ENCODE data around the gene PSMB7. TPM values are rescaled to one million over a fixed set of nuclear protein-coding genes. Genes with fewer than 3 reads are reported as not detected.

Gene PSMB7
- total and polyA plus RNA-seq, 2 of the 13 experiments (the other 11 are each of a cell fraction or from before 2014, with no cell fraction given), result 259 to 291 TPM

GRCh38 chr9:124428751-124429529, 13.7 kb upstream of the PSMB7 start (continued):
- TF ChIP-seq HIC2 (CRISPR knock-in tag; IDR thresholded peaks at IDR 0.05; ENCODE audit: low read depth), result peak; percentile 54; the same call in 1 of the 2 replicates
- peak; percentile 30; the same call in 1 of the 2 replicates for TF ChIP-seq GABPB1 (CRISPR knock-in tag; IDR thresholded peaks at IDR 0.05)

DNA sequence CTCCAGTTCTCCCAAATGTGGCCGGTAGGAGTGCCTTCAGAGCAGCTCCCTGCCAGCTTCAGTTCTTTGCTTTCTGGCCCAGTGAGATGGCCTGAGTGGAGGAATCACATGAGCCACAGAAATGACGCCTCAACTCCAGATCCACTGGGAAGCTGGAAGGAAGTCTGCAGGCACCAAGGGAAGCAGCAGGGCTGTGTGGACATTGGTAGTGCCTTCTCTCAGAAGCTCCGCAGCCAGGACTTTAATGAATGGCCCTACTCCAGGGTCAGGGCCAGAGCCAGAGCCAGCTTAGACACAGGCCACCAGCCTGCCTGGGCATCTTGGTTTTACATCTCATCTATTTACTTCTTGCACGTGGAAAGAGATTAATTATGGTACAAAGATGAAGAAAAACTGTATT, 12.0 kb upstream of the PSMB7 start:
- Histone ChIP-seq H3K79me2 (ENCODE audit: insufficient read depth, low read length) (no peaks in the 10 kb centered on the region), H3K9me3 (ENCODE audit: low read length) (no peaks in the 10 kb centered on the region), H3K36me3 (replicated peaks in 1 of 2; ENCODE audit: control insufficient read depth in 1 of 2, insufficient read depth in 2 of 2, low read length in 2 of 2) (no peaks in the 10 kb centered on the region), H3K4me1 (ENCODE audit: insufficient read depth, low read length) (peaks cover 61% of the 10 kb centered on the region), H3K27ac (ENCODE audit: extremely low read length, insufficient read depth, low read length) (no peak overlapping the region), H3K4me2 (ENCODE audit: low read depth, low read length) (no peak overlapping the region), H2AFZ (ENCODE audit: low read length) (no peak overlapping the region), H3K27me3 (ENCODE audit: control insufficient read depth in 1 of 2, insufficient read depth in 2 of 2, low read length in 2 of 2) (peaks cover 6 to 15% of the 10 kb centered on the region in 2 experiments; a peak in 2 of 5 replicates), H4K20me1 (ENCODE audit: insufficient read depth, low read length) (no peaks in the 10 kb centered on the region), H3K9ac (ENCODE audit: insufficient read depth, low read depth, low read length) (no peak overlapping the region), H3K4me3 (replicated peaks in 1 of 3; ENCODE audit: insufficient read depth in 1 of 3, low read depth in 2 of 3, low read length in 3 of 3) (no peak overlapping the region)
- no TSS peak for BruUV-seq (replicated peaks)
- WGBS (ENCODE audit: low lambda C conversion rate), result 30% methylated on average over 3 of the region's 4 CpGs
- in situ Hi-C loops (cut with HindIII; ENCODE audit: extremely low pct_ligation_motif_present, low pct_unique_long_range_greater_than_20kb) (no loop called here), intact Hi-C loops (cut with micrococcal nuclease; ENCODE audit: unreplicated experiment) (no loop called here)
- CTCF ChIA-PET (ENCODE audit: low intra/inter-chr PET ratio, low total read pairs), result no interaction called here
- FAIRE-seq, result no peak
- DNase-seq (ENCODE audit: low spot score), result no peak
- no peak for ATAC-seq
- POLR2A ChIA-PET, result no interaction called here
- TF ChIP-seq AKAP8 (CRISPR knock-in tag; IDR thresholded peaks at IDR 0.05) (no peak), IRF2 (CRISPR knock-in tag; IDR thresholded peaks at IDR 0.05) (no peak), DZIP1 (CRISPR knock-in tag; IDR thresholded peaks at IDR 0.05) (no peak), ETS1 (CRISPR knock-in tag; IDR thresholded peaks at IDR 0.05) (no peak), KLF12 (CRISPR knock-in tag; IDR thresholded peaks at IDR 0.05; ENCODE audit: borderline replicate concordance) (no peak), FOXA3 (CRISPR knock-in tag; IDR thresholded peaks at IDR 0.05) (no peak), ARNT (IDR thresholded peaks at IDR 0.05) (no peak), NCOA2 (CRISPR knock-in tag; IDR thresholded peaks at IDR 0.05) (no peak), TFE3 (CRISPR knock-in tag; IDR thresholded peaks at IDR 0.05) (no peak), ZNF543 (CRISPR knock-in tag; IDR thresholded peaks at IDR 0.05) (no peak), ETV5 (CRISPR knock-in tag; IDR thresholded peaks at IDR 0.05; ENCODE audit: borderline replicate concordance) (no peak), SNAPC2 (CRISPR knock-in tag; IDR thresholded peaks at IDR 0.05) (no peak), GABPB1 (CRISPR knock-in tag; IDR thresholded peaks at IDR 0.05) (no peak)
- TF ChIP-seq, protein P1, sequence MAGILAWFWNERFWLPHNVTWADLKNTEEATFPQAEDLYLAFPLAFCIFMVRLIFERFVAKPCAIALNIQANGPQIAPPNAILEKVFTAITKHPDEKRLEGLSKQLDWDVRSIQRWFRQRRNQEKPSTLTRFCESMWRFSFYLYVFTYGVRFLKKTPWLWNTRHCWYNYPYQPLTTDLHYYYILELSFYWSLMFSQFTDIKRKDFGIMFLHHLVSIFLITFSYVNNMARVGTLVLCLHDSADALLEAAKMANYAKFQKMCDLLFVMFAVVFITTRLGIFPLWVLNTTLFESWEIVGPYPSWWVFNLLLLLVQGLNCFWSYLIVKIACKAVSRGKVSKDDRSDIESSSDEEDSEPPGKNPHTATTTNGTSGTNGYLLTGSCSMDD (CRISPR knock-in tag; IDR thresholded peaks at IDR 0.05), result no peak
